ENCODE measurements around the gene POLR3A. TPM values are rescaled to one million over a fixed set of nuclear protein-coding genes. Genes with fewer than 3 reads are reported as not detected.
A peak's percentile ranks its signal among the peaks of the same experiment; 100 is the strongest.

POLR3A gene
- total RNA-seq, 1 donor from 2014 or later: 14.7 TPM

GRCh38 chr10:77939561-77940001 is 89.7 kb downstream of the POLR3A start:
- Histone ChIP-seq H3K36me3 (ENCODE audit: control insufficient read depth, insufficient read depth, low read length) (no peaks in the 10 kb centered on the region), H3K4me3 (ENCODE audit: low read depth, low read length) (no peak overlapping the region), H3K27me3 (ENCODE audit: control insufficient read depth, insufficient read depth, low read length) (no peaks in the 10 kb centered on the region)
- no peak for TF ChIP-seq CTCF (IDR thresholded peaks at IDR 0.05; ENCODE audit: insufficient read depth, low read length, severe bottlenecking)
- DNase-seq (ENCODE audit: low read depth) (no peak), FAIRE-seq (no peak)

GRCh38 chr10:77936697-77937567 is 92.4 kb downstream of the POLR3A start:
- no peak for FAIRE-seq
- H3K27me3 ChIP-seq (ENCODE audit: control insufficient read depth, insufficient read depth, low read length): no peaks in the 10 kb centered on the region
- TF ChIP-seq CTCF (IDR thresholded peaks at IDR 0.05; ENCODE audit: insufficient read depth, low read length, severe bottlenecking): no peak
- no peak overlapping the region for H3K4me3 ChIP-seq (ENCODE audit: low read depth, low read length)
- no peak for DNase-seq (ENCODE audit: low read depth)
- H3K36me3 ChIP-seq (ENCODE audit: control insufficient read depth, insufficient read depth, low read length): no peaks in the 10 kb centered on the region

- H3K4me3 ChIP-seq (ENCODE audit: low read depth, low read length): no peak overlapping the region
- no peak for FAIRE-seq
Measured at GRCh38 chr10:77932016-77932715, 97.1 kb downstream of the POLR3A start.

GRCh38 chr10:77927402-77928246 is 101.7 kb downstream of the POLR3A start:
- DNase-seq (ENCODE audit: low read depth) (no peak), FAIRE-seq (no peak)
- TF ChIP-seq CTCF (IDR thresholded peaks at IDR 0.05; ENCODE audit: insufficient read depth, low read length, severe bottlenecking): no peak
- H3K36me3 ChIP-seq (ENCODE audit: control insufficient read depth, insufficient read depth, low read length): peaks cover 2% of the 10 kb centered on the region
- H3K4me3 ChIP-seq (ENCODE audit: low read depth, low read length): no peak overlapping the region
- H3K27me3 ChIP-seq (ENCODE audit: control insufficient read depth, insufficient read depth, low read length): no peaks in the 10 kb centered on the region

More at GRCh38 chr10:77932016-77932715, 97.1 kb downstream of the POLR3A start:
- H3K27me3 ChIP-seq (ENCODE audit: control insufficient read depth, insufficient read depth, low read length): no peaks in the 10 kb centered on the region
- no peaks in the 10 kb centered on the region for H3K36me3 ChIP-seq (ENCODE audit: control insufficient read depth, insufficient read depth, low read length)
- peak; percentile 50 for DNase-seq (ENCODE audit: low read depth)
- no peak for TF ChIP-seq CTCF (IDR thresholded peaks at IDR 0.05; ENCODE audit: insufficient read depth, low read length, severe bottlenecking)

GRCh38 chr10:77926566-77927401 is 102.5 kb downstream of the POLR3A start, which contains the start of gene DLG5:
TSS of gene DLG5 (minus strand) at chr10:77926755. CDS start at chr10:77926520, 235 bp downstream.
- TF ChIP-seq CTCF (IDR thresholded peaks at IDR 0.05; ENCODE audit: insufficient read depth, low read length, severe bottlenecking): no peak
- Histone ChIP-seq H3K36me3 (ENCODE audit: control insufficient read depth, insufficient read depth, low read length) (peaks cover 2% of the 10 kb centered on the region), H3K4me3 (ENCODE audit: low read depth, low read length) (peak within 1 kb of the TSS; percentile 72), H3K27me3 (ENCODE audit: control insufficient read depth, insufficient read depth, low read length) (no peaks in the 10 kb centered on the region)
- FAIRE-seq (no peak), DNase-seq (ENCODE audit: low read depth) (no peak)
